ENCODE measurements around the gene LCN1.

LCN1 gene

DNA sequence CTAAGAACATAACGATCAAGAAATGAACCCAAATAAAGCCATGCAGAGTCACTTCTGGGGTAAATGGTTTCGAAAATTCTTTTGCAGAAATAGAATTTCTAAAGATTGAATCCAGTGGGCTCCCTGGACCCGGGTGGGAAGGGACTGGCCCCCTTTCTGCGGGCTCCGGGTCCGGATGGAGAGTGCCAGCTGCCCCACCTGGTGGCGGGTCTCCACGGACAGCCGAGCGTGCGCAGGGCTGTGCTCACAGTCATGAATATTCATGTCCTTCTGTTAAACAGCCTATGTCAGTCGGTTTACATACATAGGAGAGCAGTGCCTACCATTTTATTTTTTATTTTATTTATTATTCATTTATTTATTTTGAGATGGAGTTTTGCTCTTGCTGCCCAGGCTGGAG, 46.3 kb upstream of the LCN1 start:
- Histone ChIP-seq H3K4me3 (ENCODE audit: insufficient read depth, low read length, poor library complexity, severe bottlenecking) (no peak overlapping the region), H3K9me3 (ENCODE audit: insufficient read depth, low read length) (no peaks in the 10 kb centered on the region), H3K27me3 (ENCODE audit: low read length) (no peaks in the 10 kb centered on the region), H4K20me1 (ENCODE audit: low read depth, low read length) (no peaks in the 10 kb centered on the region), H3K79me2 (ENCODE audit: insufficient read depth, low read length) (no peaks in the 10 kb centered on the region), H3F3A (ENCODE audit: insufficient read depth) (no peaks in the 10 kb centered on the region), H3K36me3 (ENCODE audit: low read length) (no peaks in the 10 kb centered on the region), H3K9me2 (replicated peaks; ENCODE audit: insufficient read depth, low read length) (no peaks in the 10 kb centered on the region), H3K27ac (ENCODE audit: low read depth, low read length) (no peak overlapping the region), H3K4me2 (ENCODE audit: low read depth, low read length, poor library complexity, severe bottlenecking) (no peak overlapping the region), H2AFZ (ENCODE audit: low read depth, low read length, severe bottlenecking) (no peak overlapping the region), H3K9ac (ENCODE audit: low read length) (no peak overlapping the region)
- no peak for TF ChIP-seq EZH2phosphoT487 (conservative IDR thresholded peaks at IDR 0.05; ENCODE audit: low read length)
- TF ChIP-seq, protein P1, sequence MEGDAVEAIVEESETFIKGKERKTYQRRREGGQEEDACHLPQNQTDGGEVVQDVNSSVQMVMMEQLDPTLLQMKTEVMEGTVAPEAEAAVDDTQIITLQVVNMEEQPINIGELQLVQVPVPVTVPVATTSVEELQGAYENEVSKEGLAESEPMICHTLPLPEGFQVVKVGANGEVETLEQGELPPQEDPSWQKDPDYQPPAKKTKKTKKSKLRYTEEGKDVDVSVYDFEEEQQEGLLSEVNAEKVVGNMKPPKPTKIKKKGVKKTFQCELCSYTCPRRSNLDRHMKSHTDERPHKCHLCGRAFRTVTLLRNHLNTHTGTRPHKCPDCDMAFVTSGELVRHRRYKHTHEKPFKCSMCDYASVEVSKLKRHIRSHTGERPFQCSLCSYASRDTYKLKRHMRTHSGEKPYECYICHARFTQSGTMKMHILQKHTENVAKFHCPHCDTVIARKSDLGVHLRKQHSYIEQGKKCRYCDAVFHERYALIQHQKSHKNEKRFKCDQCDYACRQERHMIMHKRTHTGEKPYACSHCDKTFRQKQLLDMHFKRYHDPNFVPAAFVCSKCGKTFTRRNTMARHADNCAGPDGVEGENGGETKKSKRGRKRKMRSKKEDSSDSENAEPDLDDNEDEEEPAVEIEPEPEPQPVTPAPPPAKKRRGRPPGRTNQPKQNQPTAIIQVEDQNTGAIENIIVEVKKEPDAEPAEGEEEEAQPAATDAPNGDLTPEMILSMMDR (IDR thresholded peaks at IDR 0.05; ENCODE audit: insufficient read depth, low read length, poor library complexity, severe bottlenecking) = peak; percentile 22

GRCh38 chr9:135476561-135477355, 44.5 kb upstream of the LCN1 start:
- Histone ChIP-seq H3K4me3 (ENCODE audit: insufficient read depth, low read length, poor library complexity, severe bottlenecking) (no peak overlapping the region), H3K9me2 (replicated peaks; ENCODE audit: insufficient read depth, low read length) (no peaks in the 10 kb centered on the region), H3K79me2 (ENCODE audit: insufficient read depth, low read length) (no peaks in the 10 kb centered on the region), H3K9me3 (ENCODE audit: insufficient read depth, low read length) (no peaks in the 10 kb centered on the region), H3K27me3 (ENCODE audit: low read length) (no peaks in the 10 kb centered on the region), H3F3A (ENCODE audit: insufficient read depth) (no peaks in the 10 kb centered on the region), H3K27ac (ENCODE audit: low read depth, low read length) (no peak overlapping the region), H3K9ac (ENCODE audit: low read length) (no peak overlapping the region), H4K20me1 (ENCODE audit: low read depth, low read length) (no peaks in the 10 kb centered on the region), H3K4me2 (ENCODE audit: low read depth, low read length, poor library complexity, severe bottlenecking) (no peak overlapping the region), H3K36me3 (ENCODE audit: low read length) (no peaks in the 10 kb centered on the region), H2AFZ (ENCODE audit: low read depth, low read length, severe bottlenecking) (no peak overlapping the region)
- TF ChIP-seq, protein P1 (IDR thresholded peaks at IDR 0.05; ENCODE audit: insufficient read depth, low read length, poor library complexity, severe bottlenecking) = no peak
- no peak for TF ChIP-seq EZH2phosphoT487 (conservative IDR thresholded peaks at IDR 0.05; ENCODE audit: low read length)

DNA sequence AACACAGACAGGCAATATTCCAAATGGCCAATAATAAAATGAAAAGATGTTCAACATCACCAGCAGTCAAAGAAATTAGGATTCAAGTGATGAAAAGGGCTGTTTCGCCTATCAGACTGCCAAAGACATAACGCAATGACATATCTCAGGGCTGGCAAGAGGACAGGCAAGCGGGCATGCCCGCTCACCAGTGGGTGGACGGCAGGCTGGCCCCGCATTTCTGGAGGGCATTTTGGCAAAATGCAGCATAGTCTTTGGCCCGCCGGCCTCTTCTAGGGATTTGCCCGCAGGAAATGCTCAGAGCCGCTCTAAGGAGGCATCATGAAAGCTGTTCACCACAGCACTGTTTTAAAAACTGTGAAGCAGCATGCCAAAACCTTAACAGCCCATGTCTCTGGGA, 43.0 kb upstream of the LCN1 start:
- no peak overlapping the region for H3K27ac ChIP-seq (ENCODE audit: low read depth, low read length)
- TF ChIP-seq, protein P1 (IDR thresholded peaks at IDR 0.05; ENCODE audit: insufficient read depth, low read length, poor library complexity, severe bottlenecking) = no peak
- no peak for TF ChIP-seq EZH2phosphoT487 (conservative IDR thresholded peaks at IDR 0.05; ENCODE audit: low read length)
- H3K9me2 ChIP-seq (replicated peaks; ENCODE audit: insufficient read depth, low read length) = no peaks in the 10 kb centered on the region
- H4K20me1 ChIP-seq (ENCODE audit: low read depth, low read length) = no peaks in the 10 kb centered on the region
- H3F3A ChIP-seq (ENCODE audit: insufficient read depth) = no peaks in the 10 kb centered on the region
- H3K9me3 ChIP-seq (ENCODE audit: insufficient read depth, low read length) = no peaks in the 10 kb centered on the region
- H3K79me2 ChIP-seq (ENCODE audit: insufficient read depth, low read length) = no peaks in the 10 kb centered on the region
- H3K4me2 ChIP-seq (ENCODE audit: low read depth, low read length, poor library complexity, severe bottlenecking) = no peak overlapping the region
- no peak overlapping the region for H2AFZ ChIP-seq (ENCODE audit: low read depth, low read length, severe bottlenecking)
- no peaks in the 10 kb centered on the region for H3K36me3 ChIP-seq (ENCODE audit: low read length)
- no peak overlapping the region for H3K4me3 ChIP-seq (ENCODE audit: insufficient read depth, low read length, poor library complexity, severe bottlenecking)
- H3K9ac ChIP-seq (ENCODE audit: low read length) = no peak overlapping the region
- H3K27me3 ChIP-seq (ENCODE audit: low read length) = no peaks in the 10 kb centered on the region

Data from SU-DHL-6 (cell line).